Measurements from ENCODE around the gene OLFM1. TPM values are rescaled to one million over a fixed set of nuclear protein-coding genes. Genes with fewer than 3 reads are reported as not detected.
"Not testable (repeated sequence)": the region's sequence is repeated elsewhere in the genome, so short reads cannot be mapped to it uniquely, and the experiment has no call there.

The OLFM1 gene
- total RNA-seq, 1 donor from 2014 or later, result not detected

GRCh38 chr9:135150981-135151380, 63.5 kb downstream of the OLFM1 start:
- no peak for DNase-seq (ENCODE audit: low read depth)

DNA sequence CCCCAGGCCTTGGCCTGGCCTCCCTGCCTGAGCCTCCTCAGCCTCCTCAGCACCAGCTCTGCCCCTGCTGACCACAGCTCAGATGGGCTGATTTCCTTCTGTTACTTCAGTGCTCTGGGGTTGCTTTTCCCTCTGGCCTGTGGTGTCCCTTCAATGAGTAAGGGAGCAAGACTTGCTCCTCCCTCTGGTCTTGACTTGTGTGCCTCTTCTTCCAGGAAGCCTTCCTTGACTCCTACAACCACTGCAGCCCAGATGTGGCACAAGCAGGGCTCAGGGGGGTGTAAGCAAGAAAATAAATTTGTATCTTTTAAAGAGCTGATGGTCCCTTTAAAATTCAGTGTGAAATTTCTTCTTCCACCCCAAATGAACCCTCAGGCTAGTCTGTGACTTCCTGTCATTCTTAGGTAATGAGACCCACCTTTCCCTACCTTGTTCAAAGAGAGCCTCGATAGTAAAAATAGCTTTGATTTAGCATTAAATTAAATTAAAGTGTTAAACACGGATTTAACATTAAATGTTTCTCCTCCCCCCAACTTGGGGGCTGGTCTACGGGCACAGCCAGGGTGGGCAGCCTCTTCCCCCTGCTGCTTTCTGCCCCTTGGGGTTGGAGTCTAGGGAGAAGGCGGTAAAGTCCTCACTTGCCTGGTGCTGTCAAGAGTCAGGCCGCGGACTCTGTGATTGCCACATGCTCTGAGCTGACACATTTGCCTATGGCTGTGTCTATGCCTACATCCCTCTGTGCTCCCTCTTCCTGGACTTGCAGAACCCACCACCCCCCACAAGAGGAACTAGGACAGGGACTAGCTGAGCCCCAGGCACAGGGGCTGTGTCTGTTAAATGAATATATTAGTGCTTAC, 64.5 kb downstream of the OLFM1 start:
- DNase-seq (ENCODE audit: low read depth), result no peak

DNA sequence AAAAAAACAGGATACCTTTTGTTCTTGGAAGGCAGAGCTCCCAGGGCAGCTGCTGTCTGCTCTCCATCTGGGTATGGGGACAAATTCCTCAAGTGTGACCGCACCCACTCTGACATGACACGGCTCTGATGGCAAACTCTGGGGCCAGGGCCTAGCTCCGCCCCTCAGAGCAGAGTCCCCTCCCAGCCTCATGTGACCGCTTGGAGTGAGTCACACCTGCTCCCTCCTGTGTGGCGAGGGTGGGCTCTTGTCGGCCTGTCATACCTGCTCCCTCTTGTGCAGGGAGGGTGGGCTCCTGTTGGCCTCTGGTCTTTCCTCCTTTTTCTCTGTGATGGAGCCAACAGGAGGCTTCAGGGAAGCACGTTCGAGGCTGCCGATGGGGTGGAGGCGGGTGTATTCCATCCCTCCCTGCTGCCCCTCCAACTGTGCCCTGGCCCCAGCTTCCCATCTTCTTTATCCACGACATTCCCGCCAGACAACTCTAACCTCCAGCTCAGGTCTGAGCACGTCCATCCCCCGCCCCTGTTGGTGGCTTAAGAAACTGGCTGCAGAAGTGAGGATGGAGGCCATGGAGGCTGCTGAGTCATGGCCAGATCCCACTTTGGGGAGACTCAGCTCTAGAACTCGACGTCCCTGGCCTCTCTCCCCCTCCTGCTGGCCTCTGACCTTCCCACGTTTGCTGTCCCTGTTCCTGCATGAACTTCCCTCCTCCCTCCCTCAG, 65.3 kb downstream of the OLFM1 start:
- DNase-seq (ENCODE audit: low read depth), result no peak

DNA sequence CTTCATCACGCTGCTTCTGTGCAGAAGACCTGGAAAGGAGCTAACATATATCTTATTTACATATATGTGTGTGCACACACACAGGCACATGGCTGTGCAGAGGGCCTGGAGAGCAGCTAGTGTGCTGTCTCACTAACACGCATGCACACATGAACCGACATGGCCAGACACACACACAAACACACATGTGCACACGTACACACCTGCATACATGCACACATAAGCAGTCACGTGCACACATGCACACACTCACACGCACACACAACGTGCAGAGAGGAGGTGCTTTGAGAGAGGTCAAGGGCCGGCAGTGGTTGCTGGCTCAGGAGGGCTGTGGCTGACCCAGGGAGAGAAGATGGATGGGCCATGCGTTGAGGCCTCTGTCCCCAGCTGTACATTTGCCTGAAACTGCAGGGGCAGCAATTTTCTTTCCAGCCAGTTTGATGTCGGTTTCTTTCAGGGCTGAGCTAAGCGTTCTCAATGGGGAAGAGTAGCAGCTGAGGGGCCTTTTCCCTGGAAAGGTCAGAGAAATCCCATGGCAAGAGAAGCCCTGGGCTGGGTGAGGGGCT, 66.7 kb downstream of the OLFM1 start:
- DNase-seq (ENCODE audit: low read depth), result no peak

GRCh38 chr9:135155396-135155795, 67.9 kb downstream of the OLFM1 start:
- no peak for DNase-seq (ENCODE audit: low read depth)

DNA sequence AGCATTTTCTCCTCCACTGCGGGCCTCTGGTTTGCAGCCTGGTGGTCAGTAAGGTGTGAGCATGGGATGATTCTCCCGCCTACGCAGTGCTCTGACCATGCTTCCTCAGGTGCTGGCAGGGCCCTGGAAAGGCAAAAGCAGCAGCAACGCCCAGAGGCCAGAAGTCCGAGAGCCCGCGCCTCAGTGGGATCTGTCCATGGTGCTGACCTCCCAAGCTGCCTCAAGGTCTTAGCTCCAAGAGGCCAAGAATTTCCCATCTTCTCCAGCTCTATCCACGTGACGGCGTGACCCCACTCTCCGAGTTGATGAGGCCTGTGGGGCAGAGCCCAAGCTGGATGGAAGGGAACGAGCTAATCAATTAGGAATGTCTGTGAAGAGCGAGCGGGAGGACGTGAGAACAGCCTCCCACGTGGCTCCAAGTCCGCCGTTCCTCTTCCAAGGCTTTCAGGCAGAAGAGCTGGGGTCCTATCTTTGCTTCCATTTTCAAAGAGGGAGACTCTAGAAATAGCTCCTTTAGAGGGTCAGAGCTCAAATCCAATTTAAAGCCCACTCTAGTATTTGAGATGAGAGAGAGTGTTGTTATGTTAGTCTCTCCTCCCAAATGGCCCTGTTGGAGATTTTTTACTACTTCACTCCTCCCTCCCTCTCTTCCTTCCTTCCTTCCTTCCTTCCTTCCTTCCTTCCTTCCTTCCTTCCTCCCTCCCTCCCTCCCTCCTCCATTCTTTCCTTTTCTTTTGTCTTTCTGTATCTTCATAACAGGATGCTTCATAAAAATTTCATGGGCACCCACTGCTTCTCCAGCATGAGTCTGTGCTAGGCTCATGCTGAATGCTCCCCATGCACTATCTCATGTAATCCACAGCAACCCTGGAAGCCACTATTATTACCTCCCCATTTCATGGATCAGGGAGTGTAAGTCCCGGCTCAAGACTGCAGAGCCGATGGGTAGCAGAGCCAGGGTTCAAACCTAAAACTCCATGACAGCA, 69.3 kb downstream of the OLFM1 start:
- peak; percentile 29 for DNase-seq (ENCODE audit: low read depth)

DNA sequence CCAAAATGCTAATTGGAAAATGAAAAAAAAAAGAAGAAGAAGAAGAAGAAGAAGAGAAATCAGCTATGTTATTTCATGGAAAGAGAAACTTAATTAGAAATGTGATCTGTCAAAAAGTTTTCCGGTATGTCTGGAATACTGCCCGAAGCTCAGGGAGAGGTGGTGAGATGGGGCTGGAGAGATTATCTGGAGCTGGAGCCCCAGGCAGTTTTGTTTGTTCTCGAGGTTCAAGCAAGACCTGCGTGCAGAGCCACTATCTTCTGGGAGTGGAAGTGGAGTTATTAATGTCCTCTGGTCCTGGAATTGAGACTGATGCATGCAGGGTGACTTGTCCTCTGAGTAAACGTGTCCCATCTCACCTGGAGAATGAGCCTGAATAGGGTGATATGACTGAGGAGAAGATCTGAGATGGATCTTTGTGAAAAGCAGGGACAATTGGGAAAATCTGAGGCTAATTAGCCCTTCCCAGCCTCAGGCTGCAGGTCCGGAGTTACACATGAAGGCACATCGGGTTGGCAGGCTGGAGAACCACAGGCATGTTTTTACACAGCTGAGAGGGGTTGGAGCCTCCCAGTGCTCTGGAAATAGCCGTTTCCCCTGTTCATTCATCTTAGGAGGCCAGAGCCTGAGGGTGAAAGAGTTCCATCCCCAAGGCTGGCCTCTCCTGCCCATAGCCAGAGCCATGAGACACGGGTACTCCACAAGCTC, 70.5 kb downstream of the OLFM1 start:
- no peak for DNase-seq (ENCODE audit: low read depth)

DNA sequence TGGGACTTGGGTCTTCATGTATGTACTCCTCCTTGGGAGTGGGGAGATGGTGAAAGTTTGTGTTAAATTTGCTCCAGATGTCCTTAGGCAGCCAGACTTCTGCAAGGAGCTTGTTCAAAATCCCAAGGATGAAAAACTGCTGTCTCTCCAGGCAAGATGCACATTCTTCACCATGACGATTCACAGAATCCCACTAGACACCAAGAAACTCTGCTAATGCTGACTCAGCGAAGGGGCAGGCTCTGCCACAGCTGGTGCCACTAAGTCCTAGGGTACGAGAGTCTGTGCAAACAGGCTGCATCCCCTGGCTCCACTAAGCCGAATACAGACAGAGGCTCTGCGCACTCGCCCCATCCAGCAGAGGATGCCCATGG, 71.1 kb downstream of the OLFM1 start:
- DNase-seq (ENCODE audit: low read depth), result no peak

GRCh38 chr9:135159801-135160200, 72.3 kb downstream of the OLFM1 start:
- no peak for DNase-seq (ENCODE audit: low read depth)

GRCh38 chr9:135160862-135161261, 73.4 kb downstream of the OLFM1 start:
- DNase-seq (ENCODE audit: low read depth), result no peak

GRCh38 chr9:135162599-135162998, 75.1 kb downstream of the OLFM1 start:
- DNase-seq (ENCODE audit: low read depth), result not testable (repeated sequence)

DNA sequence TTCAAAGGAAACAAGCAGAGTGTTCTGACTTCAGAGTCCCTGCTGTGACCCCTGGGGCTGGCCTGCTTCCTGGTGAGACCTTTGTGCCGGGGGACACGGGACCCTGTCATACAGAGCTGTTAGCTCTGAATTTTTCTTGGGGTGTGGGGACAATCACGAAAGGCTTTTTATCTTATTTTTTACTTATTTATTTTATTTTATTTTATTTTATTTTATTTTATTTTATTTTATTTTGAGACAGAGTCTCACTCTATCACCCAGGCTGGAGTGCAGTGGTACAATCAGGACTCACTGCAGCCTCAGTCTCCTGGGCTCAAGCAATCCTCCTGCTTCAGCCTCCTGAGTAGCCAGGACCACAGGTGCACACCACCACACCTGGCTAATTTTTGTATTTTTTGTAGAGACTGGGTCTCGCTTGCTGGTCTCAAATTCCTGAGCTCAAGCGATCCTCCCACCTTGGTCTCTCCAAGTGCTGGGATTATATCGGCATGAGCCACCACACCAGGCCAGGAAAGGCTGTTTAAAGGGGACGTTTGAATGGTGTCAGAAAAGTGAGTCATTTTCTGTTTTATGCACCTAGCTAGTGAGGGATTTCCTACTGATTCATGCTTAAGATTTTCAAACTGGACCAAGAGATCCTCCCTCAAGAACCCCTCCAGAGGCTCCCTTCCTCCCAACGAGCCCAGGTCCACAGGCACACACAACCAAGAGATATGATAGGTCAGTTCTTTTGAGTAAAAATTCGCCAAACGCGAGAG, 75.7 kb downstream of the OLFM1 start:
- no peak for DNase-seq (ENCODE audit: low read depth)

DNA sequence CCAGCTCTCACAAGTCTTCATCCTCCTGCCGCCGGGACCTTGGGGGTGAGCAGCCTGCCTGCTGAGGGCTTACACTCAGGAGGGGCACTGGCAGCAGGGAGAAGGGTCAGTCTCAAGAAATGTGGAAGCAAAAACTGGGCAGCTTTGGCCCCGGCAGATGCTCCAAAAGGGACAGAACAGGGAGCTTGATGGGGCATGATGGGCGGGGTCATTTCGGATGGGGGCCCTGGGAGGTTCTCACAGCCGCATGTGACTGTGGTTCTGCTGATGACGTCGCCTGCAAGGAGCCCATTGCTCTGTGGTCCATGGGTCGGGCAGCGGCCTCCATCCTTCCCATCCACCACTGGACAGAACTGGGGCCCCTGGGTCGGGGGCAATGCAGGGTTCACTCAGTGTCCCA, 76.6 kb downstream of the OLFM1 start:
- DNase-seq (ENCODE audit: low read depth), result no peak

- DNase-seq (ENCODE audit: low read depth), result no peak
Observed at GRCh38 chr9:135165003-135165711, 77.7 kb downstream of the OLFM1 start.

GRCh38 chr9:135165756-135166519, 78.5 kb downstream of the OLFM1 start:
- no peak for DNase-seq (ENCODE audit: low read depth)

GRCh38 chr9:135166565-135166964, 79.1 kb downstream of the OLFM1 start:
- DNase-seq (ENCODE audit: low read depth), result no peak

DNA sequence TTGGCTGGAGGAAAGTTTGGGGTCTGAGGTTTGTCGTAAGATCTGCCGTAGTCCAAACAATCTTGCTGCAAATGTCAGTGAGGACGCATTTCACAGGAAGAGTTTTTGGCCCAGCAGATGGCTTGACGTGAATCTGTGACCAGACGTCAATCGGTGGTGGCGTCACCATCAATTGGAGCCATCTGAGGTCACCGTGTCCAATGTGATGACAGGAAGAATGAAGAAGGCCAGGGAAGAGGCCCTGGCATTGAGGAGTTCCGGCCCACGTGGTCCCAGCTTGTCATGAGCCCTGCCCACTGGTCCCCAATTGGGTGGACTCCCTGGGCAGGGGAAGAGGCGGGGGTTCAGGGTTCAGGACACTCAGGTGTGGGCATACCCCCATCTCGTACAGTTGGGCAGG, 79.9 kb downstream of the OLFM1 start:
- DNase-seq (ENCODE audit: low read depth), result no peak

Measured in myocyte (in vitro differentiated cells).